NCI-H226 (cell line): ENCODE results near the gene BCR.

Experiments used
- DNase-seq: peaks from one replicate; pipeline ENCODE4 v3.0.0-alpha.2; 2015

BCR gene

DNA sequence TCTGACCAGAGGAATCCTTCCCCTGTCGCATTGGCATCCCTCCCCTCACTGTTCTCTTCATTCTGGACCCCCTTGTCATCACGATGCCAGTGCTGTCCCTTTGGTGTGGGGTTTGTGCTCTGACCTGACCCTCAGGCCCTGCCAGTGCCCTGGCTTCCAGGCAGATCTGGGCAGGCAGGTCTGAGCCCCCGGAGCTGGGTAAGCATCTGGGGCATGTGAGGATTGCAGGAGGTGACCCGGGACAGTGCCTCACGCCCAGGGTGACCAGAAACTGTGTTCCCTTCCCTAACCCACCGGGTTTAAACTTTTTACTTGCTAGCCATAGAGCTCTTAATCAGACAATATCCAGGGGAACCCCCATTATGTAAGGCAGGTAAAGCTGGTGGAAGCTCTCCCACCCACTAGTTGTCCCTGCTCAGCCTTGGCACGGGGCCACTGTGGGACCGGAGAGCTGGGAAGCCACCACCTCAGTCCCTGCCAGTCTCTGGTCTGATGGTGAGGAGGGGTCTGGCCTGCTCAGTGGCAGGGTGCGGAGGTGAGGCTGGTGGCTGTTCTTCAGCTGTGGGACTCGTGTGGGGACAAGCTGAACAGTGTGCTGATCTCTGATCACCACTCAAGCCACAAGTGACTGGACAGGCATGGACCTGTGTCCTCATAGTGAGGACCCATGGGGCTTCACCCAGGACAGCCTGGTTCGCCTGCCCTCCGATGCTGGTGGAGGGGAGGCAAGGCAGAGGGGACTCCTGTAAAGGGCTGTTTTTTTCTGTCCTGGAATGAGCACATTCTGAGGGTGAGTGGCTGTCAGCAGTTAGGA is 38.0 kb downstream of the BCR start:
- no peak for DNase-seq

DNA sequence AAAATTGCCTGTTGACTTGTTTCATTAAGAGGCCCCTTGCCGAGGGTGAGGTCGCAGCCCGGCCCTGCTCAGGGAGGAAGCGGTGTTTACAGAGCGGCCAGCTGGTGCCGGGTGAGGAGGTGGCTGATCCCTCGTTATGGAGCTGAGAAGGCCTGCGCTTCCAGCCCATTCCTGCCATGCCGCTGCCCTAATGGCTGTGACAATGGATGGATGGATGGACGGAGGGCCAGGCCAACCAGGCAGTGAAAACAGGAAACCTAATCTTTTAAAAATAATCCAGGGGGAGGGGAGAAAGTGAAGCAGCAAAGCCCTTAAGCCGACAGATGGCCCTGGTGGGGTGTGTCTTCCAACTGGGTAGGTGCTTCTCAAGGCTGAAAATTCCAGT is 38.5 kb downstream of the BCR start:
- DNase-seq, result no peak

DNA sequence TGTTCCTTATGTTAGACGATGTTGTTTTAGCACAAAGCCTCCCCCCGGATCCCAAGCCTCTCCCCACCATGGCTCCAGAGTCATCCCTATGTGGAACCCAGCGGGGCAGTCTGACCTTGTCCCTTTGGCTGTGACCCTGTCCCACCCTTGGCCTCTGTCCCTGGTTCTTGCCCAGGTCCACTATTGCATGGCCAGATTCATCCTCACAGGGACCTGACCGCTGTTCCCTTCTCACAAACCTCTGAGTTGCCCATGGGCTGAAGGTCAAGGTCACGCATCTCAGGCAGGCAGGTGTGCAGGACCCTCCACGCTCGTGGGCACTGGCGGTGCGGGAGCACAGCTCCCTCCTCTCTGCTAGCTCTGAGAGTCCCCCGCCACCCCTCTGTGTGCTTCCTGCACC is 39.0 kb downstream of the BCR start:
- DNase-seq, result no peak

DNA sequence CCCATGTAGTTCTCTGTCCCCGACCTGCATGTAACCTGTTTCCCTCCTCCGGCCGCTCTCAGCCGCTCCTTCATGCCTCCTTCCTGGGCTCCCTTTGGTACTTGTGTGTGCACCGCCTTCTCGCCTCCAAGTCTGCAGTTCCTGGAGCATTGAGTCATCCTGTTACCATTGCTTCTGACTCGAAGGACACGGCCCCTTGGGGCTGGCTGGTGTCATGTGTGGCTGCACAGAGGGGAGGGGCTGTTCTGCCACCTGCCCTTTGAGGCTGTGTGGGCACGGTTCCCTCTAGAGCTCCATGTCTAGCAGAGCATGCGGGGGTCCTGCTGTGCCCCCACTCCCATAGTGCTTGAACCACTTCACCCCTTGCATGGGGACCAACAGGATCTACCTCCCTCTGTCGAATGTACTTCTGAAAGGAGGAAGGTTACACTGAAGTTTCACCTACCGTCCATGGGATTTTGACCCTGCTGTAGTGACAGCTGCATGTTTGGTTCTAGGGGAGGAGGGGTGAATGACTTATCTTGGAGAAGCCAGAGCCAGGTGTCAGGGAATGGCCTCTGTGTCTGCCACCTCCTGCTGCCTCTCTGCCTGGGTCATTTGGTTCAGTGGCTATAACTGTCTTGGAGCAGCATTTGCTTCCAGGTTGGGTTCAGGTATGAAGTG is 39.6 kb downstream of the BCR start:
- DNase-seq, result peak; percentile 18

DNA sequence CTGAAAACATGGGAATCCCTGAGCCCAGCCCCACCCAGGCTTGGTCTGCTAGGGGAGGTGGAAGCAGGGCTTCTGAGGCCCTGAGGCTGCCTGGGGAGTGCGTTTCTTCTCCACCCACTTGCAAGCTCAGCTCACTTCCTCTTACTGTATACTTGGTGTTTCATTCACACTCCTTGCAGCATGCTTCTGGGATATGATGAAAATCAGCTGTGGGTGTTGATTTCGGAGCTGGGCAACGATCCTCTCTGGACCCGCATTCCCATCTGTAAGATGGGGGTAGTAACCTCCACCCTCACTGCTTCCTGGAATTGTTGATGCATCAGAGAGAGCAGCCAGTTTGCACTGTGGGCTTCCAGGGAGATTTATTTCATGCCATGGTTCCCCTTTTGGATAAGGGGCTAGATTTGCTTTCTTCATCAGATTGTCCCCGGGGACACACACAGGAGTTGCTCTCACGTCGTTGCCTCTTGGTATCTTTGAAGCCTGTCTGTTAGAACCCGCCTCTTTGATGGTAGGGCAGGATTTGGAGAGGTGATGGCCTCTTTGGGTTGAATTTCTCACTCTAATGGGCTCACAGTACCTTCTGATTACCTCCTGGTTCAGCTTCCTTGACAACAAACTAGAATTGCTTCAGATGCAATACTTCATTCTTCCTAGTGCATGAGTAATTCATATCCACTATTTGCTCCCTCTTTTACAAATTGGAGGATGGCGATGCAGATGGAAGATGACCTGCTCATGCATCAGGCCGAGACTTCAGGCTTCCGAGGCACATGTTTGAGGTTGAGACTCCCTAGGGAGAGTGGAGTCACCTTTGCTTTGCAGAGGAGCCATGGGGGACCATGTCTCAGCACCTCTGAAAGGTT is 40.4 kb downstream of the BCR start:
- peak; percentile 39 for DNase-seq

DNA sequence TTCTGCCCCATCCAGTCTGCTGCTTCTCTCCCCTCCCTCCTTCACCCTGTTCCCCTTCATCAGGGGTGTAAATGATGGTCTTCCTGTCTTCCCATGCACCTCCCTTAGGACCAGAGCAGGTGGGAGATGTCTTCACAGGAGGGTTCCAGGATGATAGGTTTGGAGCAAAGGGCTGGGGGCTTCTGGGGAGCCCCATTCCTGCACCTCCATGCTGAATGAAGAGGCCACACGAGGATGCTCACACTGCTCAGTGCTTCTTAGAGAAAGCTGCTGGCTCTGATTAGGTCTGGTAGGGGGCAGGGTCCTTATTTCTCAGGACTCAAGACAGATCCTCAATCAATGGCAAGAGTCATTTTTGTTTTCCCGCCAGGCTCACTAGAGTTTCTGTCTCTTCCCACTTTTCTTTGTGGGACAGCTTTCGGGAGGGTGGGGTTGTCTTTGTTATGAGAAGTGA is 41.1 kb downstream of the BCR start:
- DNase-seq, result no peak

DNA sequence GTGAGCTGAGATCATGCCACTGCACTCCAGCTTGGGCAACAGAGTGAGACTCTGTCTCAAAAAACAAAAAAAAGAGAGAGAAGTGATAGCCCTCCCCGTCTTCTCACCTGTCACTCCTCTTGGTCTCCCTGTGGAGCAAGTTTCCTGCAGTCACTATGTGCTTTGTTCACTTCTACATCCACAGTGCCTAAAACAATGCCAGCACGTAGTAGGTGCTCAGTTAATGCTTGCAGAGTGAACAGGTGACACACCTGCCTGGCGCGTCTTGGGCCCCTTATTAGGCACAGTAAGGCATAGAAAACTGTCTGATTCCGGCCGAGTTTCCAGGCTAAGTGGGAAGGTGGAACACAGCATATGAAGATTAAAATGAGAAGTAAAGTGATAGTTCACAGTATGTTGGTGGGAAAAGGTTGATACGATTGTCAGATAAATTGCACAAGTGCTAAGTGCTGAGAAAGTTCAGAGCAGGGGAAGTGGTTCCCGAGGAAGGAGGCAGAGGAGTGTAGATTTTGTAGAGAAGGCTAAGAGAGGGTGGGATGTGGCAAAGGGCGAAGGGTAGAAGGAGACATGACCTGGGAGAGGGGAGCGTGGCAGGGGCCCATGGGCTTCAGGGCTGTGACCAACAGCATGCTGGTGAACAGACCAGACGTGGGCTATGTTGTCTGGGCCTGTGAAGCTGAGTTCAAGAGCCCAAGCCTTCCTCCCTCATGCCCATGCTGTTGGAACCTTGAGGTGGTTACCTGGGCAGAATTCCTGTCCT is 41.9 kb downstream of the BCR start:
- DNase-seq, result no peak

DNA sequence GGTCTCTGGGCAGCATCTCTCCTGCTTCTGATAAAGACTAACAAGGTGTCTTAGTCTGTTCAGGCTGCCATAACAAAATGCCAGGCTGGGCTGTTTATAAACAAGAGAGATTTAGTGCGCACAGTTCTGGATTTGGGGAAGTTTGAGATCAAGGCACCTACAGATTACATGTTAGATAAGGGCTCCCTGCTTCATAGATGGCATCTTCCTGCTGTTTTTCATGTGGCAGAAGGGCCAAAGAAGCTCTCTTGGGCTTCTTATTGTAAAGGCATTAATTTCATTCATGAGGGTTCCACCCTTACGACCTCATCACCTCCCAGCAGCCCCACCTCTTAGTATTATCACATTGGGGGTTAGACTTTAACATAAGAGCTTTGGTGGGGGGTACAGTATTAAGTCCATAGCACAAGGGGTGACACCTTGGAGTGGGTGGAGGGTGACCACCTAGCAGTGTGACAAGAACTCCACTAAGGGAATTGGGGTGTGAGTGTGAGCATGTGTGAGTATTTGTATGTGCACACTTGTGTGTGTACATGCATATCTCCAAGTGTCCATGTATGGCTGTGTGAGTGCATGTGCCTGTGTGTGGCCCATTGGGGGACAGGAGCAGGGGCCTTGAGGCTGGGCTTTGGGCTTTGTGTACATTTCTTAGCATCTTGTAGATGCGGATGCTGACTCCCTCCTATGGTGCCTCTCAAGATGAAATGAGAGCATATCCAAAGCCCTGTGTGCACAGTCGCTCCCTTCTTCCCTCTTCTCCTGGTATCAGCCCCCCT is 42.7 kb downstream of the BCR start:
- no peak for DNase-seq

DNA sequence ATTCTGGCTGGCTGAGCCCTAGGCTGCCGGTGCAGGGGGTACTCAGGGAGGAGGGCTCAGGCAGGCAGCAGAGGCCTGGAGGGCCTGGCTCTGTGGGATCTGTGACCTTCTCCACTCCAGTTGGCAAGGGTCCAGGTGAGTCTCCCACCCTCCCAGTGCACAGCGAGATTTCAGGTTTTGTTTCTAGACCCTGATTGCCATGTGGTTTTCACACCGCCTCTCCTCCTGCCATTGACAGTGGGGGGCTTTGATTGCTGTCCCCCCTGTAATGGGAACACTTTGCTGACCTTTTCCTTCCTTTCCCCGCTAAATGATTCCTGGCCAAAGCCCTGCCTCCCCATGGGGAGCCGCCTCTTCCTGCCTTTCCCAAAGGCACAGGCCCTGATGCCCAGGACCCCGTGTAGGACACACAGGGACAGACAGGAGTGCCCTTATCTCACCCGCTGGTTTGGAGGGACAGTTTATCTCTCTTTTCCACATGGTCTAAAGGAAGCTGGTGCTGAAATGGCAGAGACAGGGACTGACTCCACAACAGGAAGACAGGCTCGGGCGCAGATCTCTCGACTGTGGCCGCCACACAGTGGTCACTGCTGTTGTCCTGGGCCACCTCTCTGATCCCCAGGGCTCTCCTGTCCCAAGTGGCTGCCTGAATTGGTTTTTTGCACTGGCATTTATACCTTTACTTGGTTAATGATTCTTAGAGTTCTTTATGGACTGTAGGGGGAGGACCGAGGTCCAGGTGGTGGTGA is 43.4 kb downstream of the BCR start:
- no peak for DNase-seq

DNA sequence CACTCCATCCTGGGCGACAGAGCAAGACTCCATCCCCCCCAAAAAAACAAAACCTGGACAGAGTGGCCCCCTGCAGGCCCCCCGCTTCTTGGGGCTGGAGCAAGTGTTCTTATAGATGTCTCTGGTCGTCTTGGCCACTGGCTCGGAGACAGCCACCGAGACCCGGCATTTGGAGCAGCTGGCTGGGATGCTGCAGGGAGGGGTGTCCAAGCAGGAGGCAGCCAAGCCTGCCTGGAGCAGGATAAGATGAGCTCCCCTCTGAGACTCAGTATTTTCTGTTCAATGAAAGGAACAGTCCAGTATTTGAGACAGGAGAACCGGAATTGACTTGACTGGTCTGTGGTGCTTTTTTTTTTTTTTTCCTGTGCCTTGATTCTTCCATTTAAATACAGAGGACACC is 44.5 kb downstream of the BCR start:
- no peak for DNase-seq

DNA sequence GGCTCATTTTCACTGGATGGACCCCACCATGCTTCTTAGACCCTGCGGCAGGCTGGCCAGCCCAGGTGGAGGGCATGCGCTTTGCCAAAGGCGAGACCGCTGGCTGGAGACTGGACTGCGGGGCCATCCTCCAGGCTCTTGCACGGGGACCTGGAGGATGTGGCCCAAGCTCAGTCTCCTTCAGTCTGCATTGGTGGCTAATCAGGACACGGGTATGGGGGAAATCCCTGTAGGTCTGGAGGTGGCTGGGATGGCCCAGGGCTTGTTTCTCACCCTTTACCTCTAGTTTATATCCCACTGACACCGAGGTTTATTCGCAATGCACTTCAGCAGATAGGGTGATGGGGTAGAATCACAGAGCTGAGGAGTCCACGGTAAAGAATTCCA is 45.0 kb downstream of the BCR start:
- no peak for DNase-seq

DNA sequence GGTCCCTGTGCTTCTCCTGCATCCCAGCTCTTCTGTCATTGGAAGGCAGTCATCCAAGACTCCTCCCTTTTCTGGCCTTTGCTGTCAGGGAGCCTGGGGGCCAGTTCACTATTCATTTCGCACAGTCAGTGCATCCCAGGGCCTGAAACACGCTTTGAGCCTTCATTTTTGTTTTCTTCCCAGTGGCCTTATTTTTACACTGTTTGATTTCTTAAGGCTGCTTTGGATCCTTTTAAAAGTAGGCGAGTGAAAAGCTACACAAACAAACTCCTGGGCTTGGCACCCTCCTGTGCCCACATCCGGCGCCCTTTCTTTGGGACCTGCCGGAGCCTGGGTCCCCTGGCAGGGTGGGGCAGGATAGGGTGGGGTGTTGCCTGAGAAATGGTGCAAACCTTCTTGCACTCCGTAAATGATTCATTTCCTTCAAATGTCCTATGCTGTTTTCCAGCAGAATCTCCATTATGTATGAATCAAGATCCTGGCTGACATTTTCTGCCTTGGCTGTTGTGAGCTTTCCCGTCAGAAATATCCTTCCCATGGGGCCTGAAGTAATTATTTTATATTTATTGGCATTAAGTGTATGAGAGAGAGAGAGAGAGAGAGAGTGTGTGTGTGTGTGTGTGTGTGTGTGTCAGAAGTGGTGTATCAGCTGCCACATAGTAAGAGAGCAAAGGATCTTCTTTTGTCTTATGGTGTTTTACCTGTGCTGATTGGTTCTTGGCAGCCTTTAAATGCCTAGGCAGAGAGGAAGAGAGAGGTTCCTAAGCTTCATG is 45.6 kb downstream of the BCR start:
- peak; percentile 60 for DNase-seq

DNA sequence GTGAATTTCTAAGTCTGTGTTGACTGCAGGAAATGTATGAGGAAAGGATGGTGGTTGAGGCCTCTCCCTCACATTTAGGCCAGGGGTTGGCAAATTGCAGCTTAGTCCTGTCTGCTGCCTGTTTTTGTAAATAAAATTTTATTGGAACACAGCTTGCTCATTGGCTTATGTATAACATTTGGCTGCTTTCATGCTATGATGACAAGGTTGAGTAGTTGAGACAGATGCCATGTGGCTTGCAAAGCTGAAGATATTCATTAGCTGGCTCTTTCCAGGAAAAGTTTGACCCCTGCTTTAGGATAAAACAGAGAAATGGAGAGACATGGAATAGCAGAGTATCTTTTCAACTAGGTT is 46.2 kb downstream of the BCR start:
- DNase-seq, result no peak

DNA sequence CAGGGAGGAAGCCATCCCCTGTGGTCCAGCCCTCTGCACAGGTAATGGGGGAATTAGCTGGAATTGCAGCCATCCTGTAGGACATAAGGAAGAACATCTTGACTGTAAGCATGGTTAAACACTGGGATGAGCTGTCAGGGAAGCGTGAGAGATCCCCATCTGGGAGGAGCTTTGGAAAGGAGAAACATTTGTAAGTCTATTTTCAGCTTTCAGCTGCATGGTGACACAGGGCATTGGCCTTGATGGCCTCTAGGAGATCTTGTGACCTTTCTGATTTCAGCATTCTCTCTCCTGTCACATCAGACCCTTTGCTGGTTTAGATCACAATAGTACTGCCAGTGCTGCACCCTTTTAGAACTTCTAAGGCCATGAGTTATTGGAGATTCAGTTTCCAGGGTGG is 47.1 kb downstream of the BCR start:
- no peak for DNase-seq

DNA sequence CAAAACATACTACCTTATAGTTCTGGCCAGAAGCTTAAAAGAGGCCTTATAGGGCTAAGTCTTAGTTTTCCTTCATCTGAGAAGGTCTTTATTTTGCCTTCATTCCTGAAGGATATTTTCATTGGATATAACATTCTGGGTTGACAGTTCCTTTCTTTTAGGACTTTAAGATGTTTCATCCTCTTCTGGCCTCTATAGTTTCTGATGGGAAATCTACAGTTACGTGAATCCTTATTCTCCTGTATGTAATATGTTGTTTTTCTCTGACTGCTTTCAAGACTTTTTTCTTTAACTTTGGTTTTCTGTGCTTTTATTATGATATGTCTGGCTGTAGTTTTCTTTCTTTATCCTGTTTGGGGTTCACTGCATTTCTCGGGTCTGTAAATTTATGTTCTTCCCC is 48.2 kb downstream of the BCR start:
- DNase-seq, result no peak

DNA sequence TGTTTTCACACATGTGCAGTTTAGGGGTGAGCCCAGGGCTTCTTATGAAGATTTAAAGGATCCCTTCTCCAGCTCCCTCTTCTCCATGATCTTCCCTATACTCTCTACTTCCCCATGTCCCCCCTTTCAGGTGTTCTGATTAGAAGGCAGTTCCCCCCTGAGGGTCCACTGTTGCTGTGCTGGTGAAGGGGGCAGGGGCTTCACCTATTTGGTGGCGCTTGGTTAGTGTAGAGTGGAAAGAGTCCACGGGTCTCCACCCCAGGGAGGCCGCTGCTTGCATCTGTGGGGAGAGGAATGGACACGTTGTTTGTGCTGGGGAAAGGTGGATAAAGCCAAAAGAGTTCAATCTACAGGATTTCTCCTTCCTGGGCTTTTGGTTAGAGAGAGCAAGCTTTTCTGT is 49.3 kb downstream of the BCR start:
- DNase-seq, result no peak

DNA sequence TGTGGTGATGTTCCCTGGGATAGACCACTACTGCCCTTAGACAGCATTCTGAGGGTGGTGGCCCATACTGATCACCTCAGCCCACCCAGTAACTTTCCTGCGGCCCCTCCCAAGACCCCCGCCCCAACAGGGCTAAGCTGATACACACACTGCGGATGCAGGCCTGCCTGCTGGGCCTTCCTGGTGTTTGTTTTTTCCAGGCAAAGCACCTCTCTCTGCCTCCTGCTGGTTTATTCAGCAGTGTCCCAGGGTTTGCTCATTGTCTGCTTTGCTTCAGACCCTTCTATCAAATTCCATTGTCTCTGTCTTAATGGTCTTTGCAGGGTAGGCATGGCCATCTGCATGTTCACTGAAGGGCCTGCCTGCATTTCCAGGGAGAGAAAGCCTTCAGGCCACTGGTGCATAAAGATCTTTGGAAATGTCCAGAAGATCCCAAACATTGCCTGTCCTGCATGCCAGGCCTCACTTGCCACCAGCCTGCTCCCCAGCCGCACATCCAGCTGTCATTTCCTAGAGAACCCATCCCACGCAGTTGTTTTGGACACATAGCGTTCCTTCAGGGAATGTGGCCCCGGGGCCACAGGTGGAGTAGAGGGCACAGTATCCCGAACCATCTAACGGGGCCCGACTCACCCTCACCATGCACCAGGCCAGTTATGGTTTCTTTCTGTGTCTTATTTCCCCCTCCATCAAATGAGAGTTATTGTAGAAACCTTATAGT is 50.2 kb downstream of the BCR start:
- no peak for DNase-seq

DNA sequence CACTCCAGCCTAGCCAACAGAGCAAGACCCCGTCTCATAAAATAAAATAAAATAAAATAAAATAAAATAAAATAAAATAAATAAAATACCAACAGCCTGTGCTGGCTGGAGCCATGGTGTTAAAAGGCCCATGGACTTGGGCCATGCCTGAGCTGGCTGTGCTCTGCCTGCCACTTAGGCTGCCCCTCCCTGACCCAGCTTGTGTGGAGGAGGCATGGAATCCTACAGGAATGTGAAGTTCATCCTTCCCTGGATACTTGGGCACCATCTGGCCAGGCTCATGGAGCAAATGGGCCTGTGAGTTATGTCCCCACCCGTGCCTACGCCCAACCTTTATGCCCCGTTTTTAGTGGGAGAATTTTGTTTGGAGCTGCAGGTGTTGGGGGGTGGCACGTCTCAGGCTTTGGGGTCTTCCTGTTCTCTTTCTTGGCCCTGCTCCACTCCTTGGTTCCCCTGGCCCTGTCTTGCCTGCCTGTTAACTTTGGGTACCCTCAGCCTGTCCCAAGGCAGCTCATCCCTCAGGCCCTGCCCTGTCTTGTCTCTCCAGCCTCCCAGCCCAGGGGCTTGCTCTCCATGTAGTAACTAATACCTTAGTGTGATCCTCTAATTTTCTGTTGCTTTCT is 51.3 kb downstream of the BCR start:
- DNase-seq, result peak; percentile 5

DNA sequence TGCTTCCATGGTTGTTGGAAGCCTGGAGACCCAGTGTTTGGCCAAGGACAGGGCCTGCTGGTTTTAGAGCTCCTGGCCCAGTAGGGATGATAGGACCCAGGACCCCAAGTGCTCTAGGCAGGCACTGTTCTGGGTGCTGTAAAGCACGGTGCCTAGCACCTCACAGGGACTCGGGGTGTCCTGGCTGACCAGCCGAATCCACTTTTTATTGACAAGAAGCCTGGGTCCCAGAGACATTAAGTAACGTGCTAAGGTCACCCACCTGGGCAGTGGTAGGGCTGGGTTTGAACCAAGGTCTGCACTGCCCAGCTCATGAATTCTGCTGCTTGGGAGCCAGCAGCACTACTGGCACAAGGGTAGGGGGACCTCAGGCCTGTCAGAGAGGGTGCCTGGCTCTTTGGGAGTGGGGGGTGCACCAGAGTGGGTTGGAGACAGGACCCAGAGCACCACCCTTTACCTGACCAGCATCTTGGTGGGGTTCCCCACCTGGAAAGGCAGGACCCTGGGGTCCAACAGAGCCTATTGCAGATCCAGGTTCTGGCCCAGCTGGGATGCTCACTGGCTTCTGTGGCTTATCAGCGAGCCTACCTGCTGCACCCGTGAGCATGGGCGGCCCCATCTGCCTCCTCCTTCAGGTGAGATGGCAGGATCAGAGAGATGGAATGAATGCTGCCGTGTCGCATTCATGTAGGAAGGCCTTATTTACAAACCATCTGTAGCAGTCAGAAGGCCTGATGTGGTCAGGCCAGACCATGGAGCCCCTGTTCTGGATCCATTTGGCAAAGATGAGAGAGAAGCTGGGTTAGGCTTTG is 52.0 kb downstream of the BCR start:
- DNase-seq, result no peak
